GM04503 (cell line): ENCODE measurements around the gene HELT.

ENCODE experiments used
- DNase-seq: peaks from one replicate; pipeline ENCODE4 v3.0.0-alpha.2; 2012; ENCODE audit warnings: low read depth

The HELT gene

GRCh38 chr4:185003596-185004351 lies 14.5 kb upstream of the HELT start:
- DNase-seq: no peak

- no peak for DNase-seq
Observed at GRCh38 chr4:185004562-185005218, 13.6 kb upstream of the HELT start.

- DNase-seq: no peak
Observed at GRCh38 chr4:185005219-185005819, 13.0 kb upstream of the HELT start.

GRCh38 chr4:185011408-185011807 lies 6.9 kb upstream of the HELT start:
- no peak for DNase-seq

- no peak for DNase-seq
Observed at GRCh38 chr4:185013417-185014125, 4.7 kb upstream of the HELT start.

GRCh38 chr4:185015108-185015507 lies 3.2 kb upstream of the HELT start:
- no peak for DNase-seq

DNA sequence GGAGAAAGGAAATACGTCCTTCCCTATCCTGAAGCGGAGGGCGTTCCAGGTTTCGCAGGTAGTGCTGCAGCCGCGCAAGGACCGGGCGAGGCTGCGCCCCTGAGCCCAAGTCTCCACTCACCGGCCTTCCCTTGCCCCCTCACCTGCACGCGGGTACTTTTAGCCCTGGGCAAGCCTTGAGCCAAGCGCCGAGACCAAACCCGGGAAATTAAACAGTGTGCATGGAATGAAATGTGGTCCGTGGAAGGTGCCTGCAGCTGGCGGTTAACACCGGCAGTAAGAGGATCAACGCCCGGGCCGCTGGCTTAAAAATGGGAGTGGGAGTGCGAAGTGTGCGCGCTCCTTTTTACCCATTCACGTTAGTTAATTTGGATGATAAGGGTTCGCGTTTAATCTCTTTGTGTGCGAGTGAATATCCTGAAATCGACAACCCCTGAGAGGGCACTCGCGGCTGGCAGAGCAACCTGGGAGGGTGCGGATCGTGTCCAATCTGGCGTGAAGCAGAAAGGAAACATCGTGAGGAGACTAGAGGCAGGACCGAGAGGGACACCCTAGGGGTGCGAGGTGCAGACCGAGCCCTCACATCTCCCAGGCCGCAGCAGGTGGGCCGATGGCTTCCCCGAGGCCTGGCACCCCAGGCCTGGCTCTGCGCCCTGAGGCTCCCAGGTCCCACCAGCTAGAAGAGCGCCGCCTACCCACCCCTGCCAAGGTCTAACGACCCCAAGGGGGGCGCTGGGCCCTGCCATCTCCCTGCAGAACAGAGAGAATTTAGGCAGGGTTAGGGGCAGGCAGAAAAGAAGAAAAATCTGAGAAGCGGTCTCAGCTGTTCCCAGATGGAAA lies 2.0 kb upstream of the HELT start:
- DNase-seq: no peak

- no peak for DNase-seq
Observed at GRCh38 chr4:185016946-185017758, 1.1 kb upstream of the HELT start.

DNA sequence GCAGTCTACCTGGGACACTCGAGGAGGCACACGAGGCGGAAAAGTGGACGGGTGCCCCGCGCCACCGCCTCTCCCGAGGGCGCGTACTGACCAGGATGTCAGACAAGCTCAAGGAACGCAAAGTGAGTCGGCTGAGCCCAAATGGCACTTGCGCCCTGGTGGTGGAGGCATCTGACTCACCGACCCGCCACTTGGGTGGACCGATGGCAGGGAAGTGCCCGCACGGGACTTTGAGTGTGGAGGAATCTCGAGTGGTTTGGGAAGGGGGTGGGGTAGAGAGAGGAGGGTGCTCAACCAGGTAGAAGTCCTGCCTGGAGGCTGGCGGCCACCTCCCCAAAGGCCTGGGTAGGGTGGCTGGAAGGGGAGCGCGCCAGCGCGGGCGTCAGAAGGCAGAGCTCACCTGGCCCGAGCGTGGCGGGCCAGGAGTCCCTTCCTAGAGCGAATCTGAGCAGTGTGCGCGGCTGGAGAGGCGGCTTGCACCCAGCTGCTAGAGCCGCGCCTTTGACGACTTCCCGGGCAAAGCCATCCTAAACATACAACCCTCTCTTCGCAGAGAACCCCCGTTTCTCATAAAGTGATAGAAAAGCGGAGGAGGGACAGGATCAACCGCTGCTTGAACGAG lies 655 bp downstream of the HELT start:
- DNase-seq: no peak

GRCh38 chr4:185019456-185020292 lies 1.4 kb downstream of the HELT start:
- no peak for DNase-seq

DNA sequence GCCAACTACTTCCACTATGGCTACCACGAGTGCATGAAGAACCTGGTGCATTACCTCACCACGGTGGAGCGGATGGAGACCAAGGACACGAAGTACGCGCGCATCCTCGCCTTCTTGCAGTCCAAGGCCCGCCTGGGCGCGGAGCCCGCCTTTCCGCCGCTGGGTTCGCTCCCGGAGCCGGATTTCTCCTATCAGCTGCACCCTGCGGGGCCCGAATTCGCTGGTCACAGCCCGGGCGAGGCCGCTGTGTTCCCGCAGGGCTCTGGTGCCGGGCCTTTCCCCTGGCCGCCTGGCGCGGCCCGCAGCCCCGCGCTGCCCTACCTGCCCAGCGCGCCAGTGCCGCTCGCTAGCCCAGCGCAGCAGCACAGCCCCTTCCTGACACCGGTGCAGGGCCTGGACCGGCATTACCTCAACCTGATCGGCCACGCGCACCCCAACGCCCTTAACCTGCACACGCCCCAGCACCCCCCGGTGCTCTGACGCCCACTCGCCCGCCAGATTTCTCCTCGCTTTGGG lies 2.1 kb downstream of the HELT start:
- DNase-seq: no peak

DNA sequence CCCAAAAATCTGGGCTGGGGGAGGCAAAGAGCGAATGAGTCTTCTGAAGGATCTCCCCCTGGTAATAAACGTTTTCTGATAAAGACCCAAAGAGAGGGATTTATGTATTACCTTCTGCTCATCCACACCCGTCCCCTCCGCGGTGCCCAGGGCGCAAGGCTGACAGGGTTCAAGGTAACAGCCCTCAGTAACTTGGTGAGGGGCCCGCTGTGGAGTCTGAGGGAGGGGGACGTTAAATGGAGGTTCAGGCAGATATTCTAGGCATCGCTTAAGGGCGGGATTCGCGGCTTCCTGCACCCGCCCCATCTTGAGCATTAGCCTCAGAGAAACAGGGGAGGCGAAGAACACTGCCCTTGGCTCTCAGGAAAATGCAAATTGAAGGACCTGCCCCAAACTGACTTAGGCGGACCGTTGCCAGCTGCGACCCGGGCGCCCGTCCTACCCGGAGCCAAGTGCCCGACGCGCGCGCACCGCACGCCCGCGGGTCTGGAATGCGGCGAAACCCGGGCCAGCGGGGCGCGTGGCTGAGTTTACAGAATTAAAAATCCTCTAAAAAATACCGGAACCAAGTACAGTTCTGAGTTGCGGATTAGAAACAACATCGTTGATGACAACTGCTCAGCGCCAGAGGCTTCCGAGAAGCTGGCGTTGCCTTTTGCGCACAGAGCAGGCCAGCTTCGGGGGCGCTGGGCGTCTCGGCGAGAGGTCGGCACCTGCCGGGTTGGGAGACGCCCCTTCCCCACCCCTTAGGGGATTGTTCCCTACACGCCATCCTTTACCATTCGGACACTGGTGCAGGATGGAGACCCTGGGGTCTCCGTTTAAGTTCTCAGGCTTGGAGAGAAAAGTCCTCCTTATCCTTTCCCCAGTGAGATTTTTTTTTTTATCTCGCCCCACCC lies 2.8 kb downstream of the HELT start:
- DNase-seq: no peak

GRCh38 chr4:185023471-185023870 lies 5.2 kb downstream of the HELT start:
- DNase-seq: no peak

GRCh38 chr4:185028625-185029024 lies 10.3 kb downstream of the HELT start:
- no peak for DNase-seq

GRCh38 chr4:185031611-185032010 lies 13.3 kb downstream of the HELT start:
- DNase-seq: no peak

GRCh38 chr4:185033072-185033471 lies 14.8 kb downstream of the HELT start:
- no peak for DNase-seq

DNA sequence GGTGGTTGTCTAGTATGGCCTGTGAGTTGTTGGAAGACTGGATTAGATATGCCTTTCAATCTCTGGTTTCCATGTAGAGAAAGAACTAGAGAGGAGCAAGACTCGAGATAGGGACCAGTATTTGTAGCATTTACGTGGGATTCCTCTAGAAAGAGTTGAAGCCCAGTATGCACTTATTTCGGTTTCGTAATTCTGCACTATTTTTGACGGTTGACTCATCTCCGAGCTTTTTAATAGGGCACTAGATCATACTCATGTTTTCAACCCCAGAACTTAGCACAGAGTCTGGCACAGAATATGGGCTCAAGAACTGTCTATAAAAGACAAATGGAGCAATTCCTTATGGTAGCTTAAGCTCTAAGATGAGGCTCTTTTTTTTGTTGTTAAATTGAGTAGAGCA lies 15.7 kb downstream of the HELT start:
- no peak for DNase-seq

GRCh38 chr4:185035284-185035683 lies 17.0 kb downstream of the HELT start:
- no peak for DNase-seq
